ENCODE results near the gene MYO5A.

MYO5A gene

DNA sequence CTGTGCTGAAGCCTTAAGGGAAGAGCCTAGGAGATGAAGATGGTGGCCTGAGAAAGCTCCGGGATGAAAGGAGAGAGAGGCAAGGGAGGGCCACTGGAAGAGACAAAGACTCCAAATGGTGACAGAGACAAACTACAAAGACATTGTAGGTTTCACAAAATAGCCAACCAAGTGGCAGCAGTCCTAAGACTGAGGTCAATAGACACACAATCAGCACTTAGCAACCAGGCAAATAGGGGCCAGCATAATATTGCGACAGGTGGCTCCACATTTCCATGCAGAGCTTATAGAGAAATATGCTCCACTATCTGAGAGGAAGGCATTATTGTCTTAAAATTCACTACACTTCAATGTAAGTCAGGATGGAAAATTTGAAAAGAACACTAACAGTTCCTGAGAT lies 211.0 kb downstream of the MYO5A start:
- Histone ChIP-seq H3K4me2 (ENCODE audit: low read length) (no peak overlapping the region), H3K9me2 (ENCODE audit: low read depth, low read length) (no peaks in the 10 kb centered on the region), H3K4me1 (ENCODE audit: insufficient read depth, low read length, severe bottlenecking) (no peaks in the 10 kb centered on the region), H3K27ac (ENCODE audit: low read depth, low read length, poor library complexity, severe bottlenecking) (no peak overlapping the region), H3K9me3 (ENCODE audit: low read length) (no peaks in the 10 kb centered on the region), H3K4me3 (ENCODE audit: low read depth, low read length, poor library complexity, severe bottlenecking) (no peak overlapping the region), H3K9ac (ENCODE audit: low read length) (no peak overlapping the region), H4K20me1 (ENCODE audit: insufficient read depth, low read length) (no peaks in the 10 kb centered on the region), H3F3A (ENCODE audit: insufficient read depth, low read length) (no peaks in the 10 kb centered on the region), H3K27me3 (ENCODE audit: insufficient read depth, low read length) (no peaks in the 10 kb centered on the region), H3K79me2 (ENCODE audit: insufficient read depth, low read length) (no peaks in the 10 kb centered on the region), H2AFZ (ENCODE audit: low read length) (no peak overlapping the region), H3K36me3 (ENCODE audit: insufficient read depth, low read length) (peaks cover 48% of the 10 kb centered on the region)
- TF ChIP-seq EZH2 (IDR thresholded peaks at IDR 0.05; ENCODE audit: borderline replicate concordance, low read length) = no peak
- TF ChIP-seq, protein P1, sequence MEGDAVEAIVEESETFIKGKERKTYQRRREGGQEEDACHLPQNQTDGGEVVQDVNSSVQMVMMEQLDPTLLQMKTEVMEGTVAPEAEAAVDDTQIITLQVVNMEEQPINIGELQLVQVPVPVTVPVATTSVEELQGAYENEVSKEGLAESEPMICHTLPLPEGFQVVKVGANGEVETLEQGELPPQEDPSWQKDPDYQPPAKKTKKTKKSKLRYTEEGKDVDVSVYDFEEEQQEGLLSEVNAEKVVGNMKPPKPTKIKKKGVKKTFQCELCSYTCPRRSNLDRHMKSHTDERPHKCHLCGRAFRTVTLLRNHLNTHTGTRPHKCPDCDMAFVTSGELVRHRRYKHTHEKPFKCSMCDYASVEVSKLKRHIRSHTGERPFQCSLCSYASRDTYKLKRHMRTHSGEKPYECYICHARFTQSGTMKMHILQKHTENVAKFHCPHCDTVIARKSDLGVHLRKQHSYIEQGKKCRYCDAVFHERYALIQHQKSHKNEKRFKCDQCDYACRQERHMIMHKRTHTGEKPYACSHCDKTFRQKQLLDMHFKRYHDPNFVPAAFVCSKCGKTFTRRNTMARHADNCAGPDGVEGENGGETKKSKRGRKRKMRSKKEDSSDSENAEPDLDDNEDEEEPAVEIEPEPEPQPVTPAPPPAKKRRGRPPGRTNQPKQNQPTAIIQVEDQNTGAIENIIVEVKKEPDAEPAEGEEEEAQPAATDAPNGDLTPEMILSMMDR (IDR thresholded peaks at IDR 0.05; ENCODE audit: low read length) = no peak

GRCh38 chr15:52317022-52317421 lies 211.7 kb downstream of the MYO5A start:
- Histone ChIP-seq H3K9ac (ENCODE audit: low read length) (no peak overlapping the region), H3K4me2 (ENCODE audit: low read length) (no peak overlapping the region), H3K9me2 (ENCODE audit: low read depth, low read length) (no peaks in the 10 kb centered on the region), H3K9me3 (ENCODE audit: low read length) (no peaks in the 10 kb centered on the region), H3F3A (ENCODE audit: insufficient read depth, low read length) (no peaks in the 10 kb centered on the region), H3K4me3 (ENCODE audit: low read depth, low read length, poor library complexity, severe bottlenecking) (no peak overlapping the region), H3K36me3 (ENCODE audit: insufficient read depth, low read length) (peaks cover 49% of the 10 kb centered on the region), H3K79me2 (ENCODE audit: insufficient read depth, low read length) (no peaks in the 10 kb centered on the region), H3K4me1 (ENCODE audit: insufficient read depth, low read length, severe bottlenecking) (no peaks in the 10 kb centered on the region), H2AFZ (ENCODE audit: low read length) (no peak overlapping the region), H3K27me3 (ENCODE audit: insufficient read depth, low read length) (no peaks in the 10 kb centered on the region), H4K20me1 (ENCODE audit: insufficient read depth, low read length) (no peaks in the 10 kb centered on the region), H3K27ac (ENCODE audit: low read depth, low read length, poor library complexity, severe bottlenecking) (no peak overlapping the region)
- TF ChIP-seq EZH2 (IDR thresholded peaks at IDR 0.05; ENCODE audit: borderline replicate concordance, low read length) = no peak
- TF ChIP-seq, protein P1 (IDR thresholded peaks at IDR 0.05; ENCODE audit: low read length) = no peak

DNA sequence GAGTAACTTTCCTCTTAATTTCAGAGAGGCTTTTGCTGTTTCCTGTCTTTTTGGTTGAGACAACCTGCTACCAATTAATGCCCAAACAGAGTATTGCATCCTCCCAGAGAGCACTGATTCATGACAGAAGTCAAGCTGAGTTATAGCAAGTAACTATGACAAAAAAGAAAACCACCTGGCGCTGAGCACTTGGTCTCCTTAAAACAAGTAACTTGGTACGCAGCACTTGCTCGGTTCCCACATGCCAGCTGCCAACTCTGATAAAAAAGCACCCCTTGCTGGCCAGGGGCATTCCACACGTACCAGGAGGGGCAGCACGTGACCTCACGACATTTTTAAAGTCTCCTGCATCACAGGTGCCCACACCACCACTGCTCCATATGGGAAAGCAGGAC lies 219.5 kb downstream of the MYO5A start:
- Histone ChIP-seq H3K4me1 (ENCODE audit: insufficient read depth, low read length, severe bottlenecking) (peaks cover 17% of the 10 kb centered on the region), H4K20me1 (ENCODE audit: insufficient read depth, low read length) (no peaks in the 10 kb centered on the region), H3K9me3 (ENCODE audit: low read length) (no peaks in the 10 kb centered on the region), H3K27ac (ENCODE audit: low read depth, low read length, poor library complexity, severe bottlenecking) (no peak overlapping the region), H3F3A (ENCODE audit: insufficient read depth, low read length) (no peaks in the 10 kb centered on the region), H3K4me2 (ENCODE audit: low read length) (peak overlapping the region; percentile 23; the same call in 1 of the 2 replicates), H2AFZ (ENCODE audit: low read length) (no peak overlapping the region), H3K79me2 (ENCODE audit: insufficient read depth, low read length) (no peaks in the 10 kb centered on the region), H3K36me3 (ENCODE audit: insufficient read depth, low read length) (peaks cover 15% of the 10 kb centered on the region; the same call in 1 of the 2 replicates), H3K9me2 (ENCODE audit: low read depth, low read length) (no peaks in the 10 kb centered on the region), H3K9ac (ENCODE audit: low read length) (no peak overlapping the region), H3K4me3 (ENCODE audit: low read depth, low read length, poor library complexity, severe bottlenecking) (no peak overlapping the region), H3K27me3 (ENCODE audit: insufficient read depth, low read length) (no peaks in the 10 kb centered on the region)
- TF ChIP-seq, protein P1 (IDR thresholded peaks at IDR 0.05; ENCODE audit: low read length) = no peak
- no peak for TF ChIP-seq EZH2 (IDR thresholded peaks at IDR 0.05; ENCODE audit: borderline replicate concordance, low read length)
